HEK293 (cell line): ENCODE measurements around the gene FXYD6.
A peak's percentile ranks its signal among the peaks of the same experiment; 100 is the strongest.

Source experiments
- CTCF ChIA-PET: fragments of 350-600 bp; formaldehyde crosslinking; extraction: SDS; loops from one replicate; lab custom pipeline; 2021; ENCODE audit warnings: antibody characterized with exemption; lab: Yijun Ruan, JAX
- POLR2A ChIA-PET: fragments of 300-600 bp; formaldehyde crosslinking; extraction: SDS; loops from one replicate; lab custom pipeline; 2020; ENCODE audit warnings: antibody characterized with exemption, inconsistent platforms; lab: Yijun Ruan, JAX
- H3K27ac ChIP-seq: fragments of 200-500 bp; sonication (Bioruptor generic); 2 replicates; pipeline ENCODE4 v1.5.1; 2014; ENCODE audit warnings: low read depth, low read length, control low read depth, inconsistent platforms; ENCODE audit errors: extremely low read depth
- H3K36me3 ChIP-seq, 2 experiments: fragments of 200-500 bp in 1 of 2; sonication (Bioruptor generic) in 1 of 2; 1 replicate in 1 of 2; 2 replicates in 1 of 2; pipeline ENCODE4 v1.5.1; 2014 to 2017; ENCODE audit warnings: inconsistent platforms in 2 of 2, low read length in 2 of 2; ENCODE audit not compliant: control insufficient read depth in 2 of 2, insufficient read depth in 1 of 2
- H3K4me1 ChIP-seq: fragments of 200-500 bp; sonication (Bioruptor generic); 2 replicates; pipeline ENCODE4 v1.5.1; 2014; ENCODE audit warnings: mild to moderate bottlenecking, low read length, inconsistent platforms; ENCODE audit not compliant: control insufficient read depth, insufficient read depth
- H3K4me3 ChIP-seq: 2 replicates; pipeline ENCODE4 v1.5.1; 2011; ENCODE audit warnings: low read depth, mild to moderate bottlenecking, control low read depth, low read length, moderate library complexity
- H3K9me3 ChIP-seq: fragments of 200-500 bp; sonication (Bioruptor generic); 2 replicates; pipeline ENCODE4 v1.5.1; 2014; ENCODE audit warnings: low read depth, low read length, inconsistent platforms; ENCODE audit not compliant: control insufficient read depth, insufficient read depth
- GLI4 ChIP-seq: fragments of 450-650 bp; formaldehyde crosslinking; IDR thresholded peaks from 2 replicates; pipeline ENCODE4 v1.5.1; 2016; ENCODE audit warnings: missing biosample characterization, missing genetic modification characterization
- GLIS1 ChIP-seq: fragments of 450-650 bp; formaldehyde crosslinking; IDR thresholded peaks from 2 replicates; pipeline ENCODE4 v1.5.1; 2016; ENCODE audit warnings: missing biosample characterization, missing genetic modification characterization
- KLF17 ChIP-seq: fragments of 450-650 bp; formaldehyde crosslinking; IDR thresholded peaks from 2 replicates; pipeline ENCODE4 v1.5.1; 2016; ENCODE audit warnings: missing biosample characterization, missing genetic modification characterization
- KLF8 ChIP-seq: fragments of 450-650 bp; formaldehyde crosslinking; IDR thresholded peaks from 2 replicates; pipeline ENCODE4 v1.5.1; 2016; ENCODE audit warnings: missing biosample characterization, missing genetic modification characterization
- PRDM10 ChIP-seq: fragments of 450-650 bp; formaldehyde crosslinking; IDR thresholded peaks from 2 replicates; pipeline ENCODE4 v1.5.1; 2016; ENCODE audit warnings: missing biosample characterization, missing genetic modification characterization
- SP2 ChIP-seq: fragments of 450-650 bp; formaldehyde crosslinking; IDR thresholded peaks from 2 replicates; pipeline ENCODE4 v1.5.1; 2016; ENCODE audit warnings: missing biosample characterization, missing genetic modification characterization
- YY1 ChIP-seq: fragments of 450-650 bp; formaldehyde crosslinking; IDR thresholded peaks from 2 replicates; pipeline ENCODE4 v1.5.1; 2018; ENCODE audit warnings: missing biosample characterization, missing genetic modification characterization
- YY2 ChIP-seq: fragments of 450-650 bp; formaldehyde crosslinking; IDR thresholded peaks from 2 replicates; pipeline ENCODE4 v1.5.1; 2016; ENCODE audit warnings: missing biosample characterization, missing genetic modification characterization
- ZFP3 ChIP-seq: fragments of 450-650 bp; formaldehyde crosslinking; IDR thresholded peaks from 2 replicates; pipeline ENCODE4 v1.5.1; 2016; ENCODE audit warnings: low read depth, missing biosample characterization, missing genetic modification characterization
- ZFP37 ChIP-seq: fragments of 450-650 bp; formaldehyde crosslinking; IDR thresholded peaks from 2 replicates; pipeline ENCODE4 v1.5.1; 2016; ENCODE audit warnings: missing biosample characterization, missing genetic modification characterization
- ZNF24 ChIP-seq: fragments of 450-650 bp; formaldehyde crosslinking; IDR thresholded peaks from 2 replicates; pipeline ENCODE4 v1.5.1; 2016; ENCODE audit warnings: missing biosample characterization, missing genetic modification characterization
- ZNF274 ChIP-seq, 2 experiments: fragments of 200-500 bp in 1 of 2; fragments of 450-650 bp in 1 of 2; sonication (Bioruptor generic) in 1 of 2; formaldehyde crosslinking in 1 of 2; IDR thresholded peaks; 2 replicates each; pipeline versions ENCODE4 v1.5.1 to v1.6.1; 2014 to 2016; ENCODE audit warnings: borderline replicate concordance in 1 of 2, inconsistent platforms in 1 of 2, low read length in 1 of 2, missing biosample characterization in 1 of 2, missing genetic modification characterization in 1 of 2
- ZNF404 ChIP-seq: fragments of 450-650 bp; formaldehyde crosslinking; IDR thresholded peaks from 2 replicates; pipeline ENCODE4 v1.5.1; 2017; ENCODE audit warnings: missing biosample characterization, missing genetic modification characterization
- ZNF449 ChIP-seq: fragments of 450-650 bp; formaldehyde crosslinking; IDR thresholded peaks from 2 replicates; pipeline ENCODE4 v1.5.1; 2017; ENCODE audit warnings: missing biosample characterization, mild to moderate bottlenecking, missing genetic modification characterization, moderate library complexity
- ZNF529 ChIP-seq: fragments of 450-650 bp; formaldehyde crosslinking; IDR thresholded peaks from 2 replicates; pipeline ENCODE4 v1.5.1; 2017; ENCODE audit warnings: missing genetic modification characterization, missing biosample characterization; ENCODE audit not compliant: insufficient replicate concordance
- ZNF561 ChIP-seq: fragments of 450-650 bp; IDR thresholded peaks from 2 replicates; pipeline ENCODE4 v1.5.1; 2018; ENCODE audit warnings: missing biosample characterization, missing genetic modification characterization, borderline replicate concordance
- ZNF629 ChIP-seq: fragments of 450-650 bp; formaldehyde crosslinking; IDR thresholded peaks from 2 replicates; pipeline ENCODE4 v1.5.1; 2017; ENCODE audit warnings: missing biosample characterization, missing genetic modification characterization
- ZNF692 ChIP-seq: fragments of 450-650 bp; formaldehyde crosslinking; IDR thresholded peaks from 2 replicates; pipeline ENCODE4 v1.5.1; 2016; ENCODE audit warnings: missing biosample characterization, missing genetic modification characterization
- ZNF76 ChIP-seq: fragments of 450-650 bp; formaldehyde crosslinking; IDR thresholded peaks from 2 replicates; pipeline ENCODE4; 2016; ENCODE audit warnings: low read depth, missing biosample characterization, missing genetic modification characterization, borderline replicate concordance
- ZNF768 ChIP-seq: fragments of 450-650 bp; formaldehyde crosslinking; IDR thresholded peaks from 2 replicates; pipeline ENCODE4 v1.5.1; 2018; ENCODE audit warnings: missing biosample characterization, mild to moderate bottlenecking, missing genetic modification characterization
- ZNF776 ChIP-seq: fragments of 450-650 bp; formaldehyde crosslinking; IDR thresholded peaks from 2 replicates; pipeline ENCODE4 v1.5.0; 2017; ENCODE audit warnings: missing biosample characterization, missing genetic modification characterization, borderline replicate concordance
- ZSCAN5A ChIP-seq: fragments of 450-650 bp; formaldehyde crosslinking; IDR thresholded peaks from 2 replicates; pipeline ENCODE4 v1.5.1; 2016; ENCODE audit warnings: missing biosample characterization, missing genetic modification characterization

FXYD6 gene

DNA sequence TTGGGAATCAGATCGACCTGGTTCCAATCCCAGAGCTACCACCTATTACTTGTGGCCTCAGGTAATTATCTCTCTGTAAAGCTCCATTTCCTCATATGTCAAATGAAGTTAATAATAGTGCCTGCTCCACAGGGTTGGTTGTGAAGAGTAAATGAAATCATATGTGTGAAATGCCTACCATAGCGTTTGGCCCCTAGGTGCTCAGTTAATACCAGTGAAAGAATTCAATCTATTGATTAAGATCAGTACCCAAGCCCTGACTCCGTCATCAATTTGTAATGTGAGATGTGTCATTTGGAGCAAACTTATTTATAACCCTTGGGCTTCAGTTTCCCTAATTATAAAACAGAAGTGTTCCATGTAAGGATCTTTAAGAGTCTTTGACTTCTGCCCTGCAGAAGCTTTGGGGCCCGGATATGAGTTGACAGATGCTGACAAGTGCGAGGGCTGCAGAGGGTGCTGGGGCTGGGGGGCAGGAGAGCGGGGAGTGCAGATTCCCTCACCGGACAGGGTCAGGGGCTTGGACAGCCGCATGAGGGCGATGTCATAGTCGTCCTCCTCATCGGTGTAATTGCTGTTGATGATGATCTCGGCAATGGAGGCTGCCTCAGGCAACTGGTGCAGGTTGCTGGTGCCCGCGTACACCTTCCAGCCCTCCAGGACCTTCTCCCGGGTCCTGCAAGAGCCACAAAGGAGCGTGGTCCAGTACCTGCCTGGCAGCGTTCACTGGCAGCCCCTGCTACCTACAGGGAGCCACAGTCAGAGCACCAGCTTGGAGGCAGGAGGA lies 31.8 kb upstream of the FXYD6 start:
- no peak for TF ChIP-seq ZNF776 (tag by site-specific recombination)
- no peak for TF ChIP-seq ZSCAN5A (tag by site-specific recombination)
- no peak for TF ChIP-seq SP2 (tag by site-specific recombination)
- no peak for TF ChIP-seq ZNF529 (tag by site-specific recombination)
- TF ChIP-seq ZNF274 (IDR thresholded peaks at IDR 0.05; ENCODE audit: low read length), result no peak
- no peak for TF ChIP-seq ZNF274 (tag by site-specific recombination; IDR thresholded peaks at IDR 0.05; ENCODE audit: borderline replicate concordance)
- TF ChIP-seq ZFP37, result no peak
- TF ChIP-seq ZNF24, result no peak
- TF ChIP-seq ZFP3 (tag by site-specific recombination), result no peak
- no peak for TF ChIP-seq GLI4 (tag by site-specific recombination)
- TF ChIP-seq, all 188 proteins: peak for 0
- no peaks in the 10 kb centered on the region for H3K36me3 ChIP-seq
- POLR2A ChIA-PET, result interaction anchor here (1.3 kb wide), 1 partner anchor 32 kb away, joined by 9 read pairs; the partner anchor contains the start of gene FXYD6
- CTCF ChIA-PET, result interaction anchor here (0.6 to 2.3 kb wide), 8 partner anchors 25 to 264 kb away, joined by 3 to 16 read pairs (median 3); no protein-coding TSS in a partner anchor
- H3K4me3 ChIP-seq, result no peak overlapping the region
- H3K27ac ChIP-seq, result no peak overlapping the region
- H3K9me3 ChIP-seq, result no peaks in the 10 kb centered on the region
- no peaks in the 10 kb centered on the region for H3K4me1 ChIP-seq

GRCh38 chr11:117907276-117908108 lies 31.0 kb upstream of the FXYD6 start:
- CTCF ChIA-PET, result interaction anchor here (0.6 to 2.3 kb wide), 11 partner anchors 11 to 145 kb away, joined by 3 to 16 read pairs (median 3); no protein-coding TSS in a partner anchor
- Histone ChIP-seq H3K4me1 (no peaks in the 10 kb centered on the region), H3K27ac (no peak overlapping the region)
- TF ChIP-seq ZNF629 (tag by site-specific recombination), result peak; percentile 72
- TF ChIP-seq ZNF561 (tag by site-specific recombination), result no peak
- TF ChIP-seq KLF8, result peak; percentile 93
- peak; percentile 24; the same call in 1 of the 2 replicates for TF ChIP-seq GLIS1 (tag by site-specific recombination)
- TF ChIP-seq ZNF692 (tag by site-specific recombination), result peak; percentile 54; the same call in 1 of the 2 replicates
- TF ChIP-seq YY2, result no peak
- TF ChIP-seq YY1 (tag by site-specific recombination), result no peak
- TF ChIP-seq KLF17 (tag by site-specific recombination), result 0 out of 2 replicates have a peak, but pooled peaks have one; percentile 29
- peak; percentile 77 for TF ChIP-seq SP2 (tag by site-specific recombination)
- TF ChIP-seq ZNF449, result peak; percentile 65; the same call in 1 of the 2 replicates
- no peak for TF ChIP-seq ZNF768 (tag by site-specific recombination)
- no peak for TF ChIP-seq ZNF404 (tag by site-specific recombination)
- peak; percentile 86 for TF ChIP-seq PRDM10
- peak; percentile 24; the same call in 1 of the 2 replicates for TF ChIP-seq ZNF76

More at GRCh38 chr11:117907276-117908108, 31.0 kb upstream of the FXYD6 start:
- Histone ChIP-seq H3K36me3 (no peaks in the 10 kb centered on the region), H3K9me3 (no peaks in the 10 kb centered on the region), H3K4me3 (no peak overlapping the region)
- POLR2A ChIA-PET, result interaction anchor here (0.8 to 1.3 kb wide), 4 partner anchors 30 to 39 kb away, joined by 3 to 9 read pairs (median 4); partner anchors contain the start of gene FXYD6
